HUES64 (cell line): ENCODE data around the gene NPLOC4.

ENCODE experiments used
- H3K27ac ChIP-seq: 2 replicates; pipeline ENCODE4 v1.7.0; 2013; ENCODE audit warnings: low read depth, low read length, inconsistent platforms
- H3K27me3 ChIP-seq: 2 replicates; pipeline ENCODE4 v1.6.1; 2013; ENCODE audit warnings: mild to moderate bottlenecking, low read length; ENCODE audit not compliant: insufficient read depth
- H3K36me3 ChIP-seq: 2 replicates; pipeline ENCODE4 v1.6.1; 2013; ENCODE audit warnings: mild to moderate bottlenecking, low read length; ENCODE audit not compliant: insufficient read depth
- H3K4me1 ChIP-seq: 2 replicates; pipeline ENCODE4 v1.6.1; 2013; ENCODE audit warnings: mild to moderate bottlenecking, low read length, moderate library complexity; ENCODE audit not compliant: insufficient read depth
- H3K4me3 ChIP-seq: 2 replicates; pipeline ENCODE4 v1.5.1; 2013; ENCODE audit warnings: mild to moderate bottlenecking, low read length, moderate library complexity
- H3K9ac ChIP-seq: 2 replicates; pipeline ENCODE4 v1.6.1; 2013; ENCODE audit warnings: mild to moderate bottlenecking, low read depth, low read length
- H3K9me3 ChIP-seq: 2 replicates; pipeline ENCODE4 v1.6.1; 2013; ENCODE audit warnings: low read depth, low read length; ENCODE audit not compliant: insufficient read depth
- WGBS: fragments of 150-250, 120-280 bp; methylation state at CpG from one replicate; pipeline ENCODE4 v1.1.7; 2013; ENCODE audit warnings: missing lambda C conversion rate; 5-methylcytosine and 5-hydroxymethylcytosine counted together

NPLOC4 gene

DNA sequence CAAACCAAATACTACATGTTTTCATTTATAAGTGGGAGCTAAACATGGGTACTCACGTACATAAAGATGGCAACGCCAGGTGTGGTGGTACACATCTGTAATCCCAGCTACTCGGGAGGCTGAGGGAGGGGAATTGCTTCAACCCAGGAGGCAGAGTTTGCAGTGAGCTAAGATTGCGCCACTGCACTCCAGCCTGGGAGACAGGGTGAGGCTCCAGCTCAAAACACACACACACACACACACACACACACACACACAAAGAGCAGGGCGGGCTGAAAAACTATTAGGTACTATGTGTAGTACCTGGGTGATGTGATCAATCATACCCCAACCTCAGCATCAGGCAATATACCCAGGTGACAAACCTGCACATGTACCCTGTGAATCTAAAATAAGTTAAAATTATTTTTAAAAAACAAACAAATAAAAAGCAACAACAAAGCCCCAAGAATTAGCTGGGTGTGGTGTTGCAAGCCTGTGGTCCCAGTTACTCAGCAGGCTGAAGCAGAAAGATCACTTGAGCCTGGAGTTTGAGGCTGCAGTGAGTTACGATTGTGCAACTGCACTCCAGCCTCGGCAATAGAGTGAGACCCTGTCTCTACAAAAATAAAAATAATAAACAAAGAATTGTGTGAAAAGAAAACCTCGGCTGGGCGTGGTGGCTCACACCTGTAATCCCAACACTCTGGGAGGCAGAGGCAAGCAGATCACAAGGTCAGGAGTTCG is 72.9 kb downstream of the NPLOC4 start:
- no peak overlapping the region for H3K4me3 ChIP-seq
- no peak overlapping the region for H3K9ac ChIP-seq
- H3K27ac ChIP-seq, result no peak overlapping the region
- H3K27me3 ChIP-seq, result no peaks in the 10 kb centered on the region
- H3K4me1 ChIP-seq, result no peaks in the 10 kb centered on the region
- 94% methylated on average over 7 of the region's 10 CpGs for WGBS
- H3K9me3 ChIP-seq, result no peaks in the 10 kb centered on the region
- peaks cover 84% of the 10 kb centered on the region for H3K36me3 ChIP-seq

DNA sequence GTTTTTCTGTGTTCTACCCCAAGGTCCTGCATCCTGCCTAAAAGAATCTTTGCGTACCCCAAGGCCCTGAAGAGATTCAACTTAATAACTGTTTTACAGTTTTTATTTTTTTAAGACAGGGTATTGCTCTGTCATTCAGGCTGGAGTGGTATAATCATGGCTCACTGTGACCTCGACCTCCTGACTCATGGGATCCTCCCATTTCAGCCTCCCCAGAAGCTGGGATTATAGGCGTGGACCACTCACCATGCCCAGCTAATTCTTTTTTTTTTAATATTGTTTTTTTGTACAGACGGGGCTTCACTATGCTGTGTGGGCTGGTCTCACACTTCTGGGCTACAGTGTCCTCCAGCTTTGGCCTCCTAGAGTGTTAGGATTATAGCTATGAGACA is 75.4 kb downstream of the NPLOC4 start:
- no peaks in the 10 kb centered on the region for H3K9me3 ChIP-seq
- H3K36me3 ChIP-seq, result peaks cover 78% of the 10 kb centered on the region
- no peak overlapping the region for H3K4me3 ChIP-seq
- no peak overlapping the region for H3K9ac ChIP-seq
- 100% methylated on average over 3 of the region's 4 CpGs for WGBS
- no peak overlapping the region for H3K27ac ChIP-seq
- no peaks in the 10 kb centered on the region for H3K4me1 ChIP-seq
- no peaks in the 10 kb centered on the region for H3K27me3 ChIP-seq

DNA sequence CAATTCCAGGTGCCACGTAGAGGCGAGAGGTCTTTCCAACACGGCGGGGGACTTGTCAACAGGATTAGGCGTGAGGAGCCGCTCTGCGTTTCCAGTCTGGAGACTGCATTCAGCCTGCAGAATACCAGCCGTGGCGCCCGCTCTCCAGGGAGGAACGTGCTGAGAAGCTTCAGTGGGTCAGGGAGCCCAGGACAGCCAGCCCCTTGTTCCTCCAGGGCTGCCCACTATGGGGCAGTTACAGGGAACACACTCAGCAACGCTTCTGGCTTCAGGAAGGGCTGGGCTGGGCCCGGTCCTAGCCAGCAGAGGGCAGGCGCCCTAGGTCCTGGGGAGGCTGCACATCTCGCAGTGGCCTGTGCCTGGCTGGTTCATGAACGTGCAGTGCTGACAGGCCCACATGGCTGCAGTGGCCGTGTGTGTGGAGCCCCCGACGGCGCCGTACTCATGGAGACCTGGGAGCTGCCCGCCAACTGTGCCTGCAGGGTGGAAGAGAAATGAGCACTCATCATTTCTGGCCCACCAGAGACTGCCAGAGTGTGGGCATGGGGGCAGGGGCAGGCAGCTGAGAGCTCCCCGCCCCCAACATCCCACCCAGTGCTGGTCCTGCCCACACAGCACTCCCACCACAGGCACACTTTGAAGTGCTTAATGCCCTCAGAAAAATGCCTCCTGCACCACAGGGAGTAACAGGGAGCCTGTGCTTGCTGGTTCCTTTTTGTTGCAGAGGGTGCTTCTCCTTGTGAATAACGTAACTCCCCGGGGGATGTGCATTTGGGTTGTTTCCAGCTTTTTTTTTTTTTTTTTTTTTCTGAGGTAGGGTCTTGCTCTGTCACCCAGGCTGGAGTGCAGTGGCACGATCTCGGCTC is 77.7 kb downstream of the NPLOC4 start:
- 80% methylated on average over 27 of the region's 27 CpGs for WGBS
- Histone ChIP-seq H3K9ac (no peak overlapping the region), H3K27me3 (no peaks in the 10 kb centered on the region), H3K4me3 (no peak overlapping the region), H3K4me1 (no peaks in the 10 kb centered on the region), H3K9me3 (no peaks in the 10 kb centered on the region), H3K36me3 (peaks cover 55% of the 10 kb centered on the region), H3K27ac (no peak overlapping the region)

DNA sequence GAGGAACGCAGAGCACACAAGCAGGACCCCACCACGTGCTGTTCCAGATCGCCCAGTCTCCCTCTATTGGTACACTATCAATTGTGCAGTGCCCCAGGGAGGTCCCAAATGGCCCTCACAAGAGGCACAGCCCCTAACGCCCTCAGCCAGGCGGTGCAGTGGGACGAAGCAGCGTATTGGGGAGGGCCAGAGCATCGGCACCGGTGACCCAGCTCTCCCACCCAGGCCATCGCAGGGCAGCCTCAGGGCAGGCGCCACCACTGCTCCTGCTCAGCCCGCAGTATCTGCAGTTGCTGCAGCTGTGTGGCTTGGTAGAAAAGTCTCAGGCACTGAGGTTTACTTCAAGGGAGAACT is 78.8 kb downstream of the NPLOC4 start:
- no peak overlapping the region for H3K9ac ChIP-seq
- WGBS, result 96% methylated on average over 12 of the region's 12 CpGs
- no peak overlapping the region for H3K4me3 ChIP-seq
- H3K4me1 ChIP-seq, result peaks cover 7% of the 10 kb centered on the region; the same call in 1 of the 2 replicates
- no peaks in the 10 kb centered on the region for H3K27me3 ChIP-seq
- no peaks in the 10 kb centered on the region for H3K9me3 ChIP-seq
- peaks cover 44% of the 10 kb centered on the region for H3K36me3 ChIP-seq
- H3K27ac ChIP-seq, result no peak overlapping the region

DNA sequence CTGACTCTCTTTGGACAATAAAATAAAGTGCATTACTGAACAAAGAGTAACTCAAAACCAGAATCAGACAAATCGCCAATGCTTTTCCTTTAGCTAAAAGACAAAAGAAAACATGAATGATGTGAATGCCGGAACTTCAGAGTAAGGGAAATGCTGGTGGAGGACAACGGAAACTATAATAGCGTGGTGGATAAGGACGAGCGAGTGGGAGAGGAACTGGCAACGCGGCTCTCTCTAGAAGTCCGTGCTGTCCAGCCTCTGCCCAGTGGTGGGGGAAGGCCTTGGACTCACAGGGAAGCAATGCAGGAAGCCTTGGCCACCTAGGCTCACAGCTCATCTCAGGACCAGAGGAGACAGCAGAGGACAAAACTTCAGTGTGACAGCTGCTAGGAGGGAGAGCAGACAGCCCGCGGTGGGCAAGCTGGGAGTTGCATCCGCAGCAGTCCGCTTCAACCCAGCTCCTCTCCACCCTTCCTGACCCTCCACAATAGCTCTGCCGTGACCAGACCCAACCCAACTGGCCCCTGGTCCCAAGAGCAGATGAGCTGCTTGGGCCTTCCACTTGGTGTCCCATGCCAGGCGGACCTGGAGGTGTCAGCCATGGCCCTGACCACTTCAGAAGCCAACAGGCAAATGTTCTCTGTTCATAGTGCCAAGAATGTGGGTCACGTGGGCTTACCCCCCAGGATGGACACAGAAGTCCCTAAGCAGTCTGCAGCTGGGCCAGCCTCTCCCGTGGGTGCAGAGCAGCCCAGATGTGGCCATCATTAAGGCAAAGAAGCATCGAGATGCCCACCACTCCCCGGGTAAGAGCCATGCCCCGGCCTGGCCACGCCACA is 79.4 kb downstream of the NPLOC4 start:
- 95% methylated on average over 21 of the region's 21 CpGs for WGBS
- Histone ChIP-seq H3K9me3 (no peaks in the 10 kb centered on the region), H3K27me3 (no peaks in the 10 kb centered on the region), H3K4me3 (no peak overlapping the region), H3K9ac (no peak overlapping the region), H3K27ac (no peak overlapping the region), H3K36me3 (peaks cover 39% of the 10 kb centered on the region), H3K4me1 (peaks cover 7% of the 10 kb centered on the region; the same call in 1 of the 2 replicates)

DNA sequence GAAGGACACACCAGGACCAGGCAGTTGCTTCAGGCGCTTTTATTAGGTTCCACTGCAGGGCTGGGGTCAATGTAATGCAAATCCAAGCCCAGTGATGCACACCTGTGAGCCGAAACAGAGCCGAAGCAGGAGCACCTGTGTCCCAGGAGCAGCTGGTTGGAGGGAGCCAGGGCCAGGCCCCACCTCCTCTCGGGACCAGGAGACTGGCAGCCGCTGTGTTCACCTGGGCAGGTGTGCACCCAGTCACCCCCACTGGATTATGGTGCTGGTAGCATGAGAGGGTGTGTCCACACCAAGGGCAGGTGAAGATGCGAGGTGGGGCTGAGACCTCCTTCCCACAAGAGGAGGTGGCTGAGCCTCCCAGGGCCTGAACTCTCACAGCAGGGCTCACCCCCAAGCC is 80.0 kb downstream of the NPLOC4 start:
- H3K36me3 ChIP-seq, result peaks cover 34% of the 10 kb centered on the region
- peaks cover 7% of the 10 kb centered on the region; the same call in 1 of the 2 replicates for H3K4me1 ChIP-seq
- WGBS, result 96% methylated on average over 6 of the region's 6 CpGs
- H3K27ac ChIP-seq, result no peak overlapping the region
- no peak overlapping the region for H3K4me3 ChIP-seq
- H3K9ac ChIP-seq, result no peak overlapping the region
- H3K27me3 ChIP-seq, result no peaks in the 10 kb centered on the region
- no peaks in the 10 kb centered on the region for H3K9me3 ChIP-seq

DNA sequence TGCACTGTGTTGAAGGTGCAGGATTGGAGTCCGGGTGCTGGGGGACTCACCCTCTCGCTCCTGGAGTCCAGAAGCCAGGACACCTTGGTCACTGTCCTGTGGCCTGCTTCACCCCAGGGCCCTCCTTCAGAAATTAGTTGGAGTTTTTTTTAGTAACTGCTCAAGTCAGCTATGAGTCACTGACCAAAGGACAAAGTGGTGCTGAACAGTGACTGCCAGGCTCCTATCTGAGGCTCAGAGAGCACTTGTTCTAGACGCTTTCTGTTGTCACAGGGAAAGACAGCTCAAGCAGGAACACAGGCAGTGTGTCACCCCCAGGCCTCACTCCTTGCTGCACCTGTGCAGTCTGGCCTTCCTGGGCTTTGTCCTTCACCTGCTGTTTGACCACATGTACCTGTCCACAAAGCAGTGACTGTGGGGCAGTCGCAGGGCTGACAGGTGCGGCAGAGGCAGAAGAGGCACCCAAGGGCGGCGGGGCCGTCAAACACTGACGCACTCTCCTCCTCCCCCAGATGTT is 80.7 kb downstream of the NPLOC4 start:
- Histone ChIP-seq H3K27me3 (no peaks in the 10 kb centered on the region), H3K36me3 (peaks cover 28% of the 10 kb centered on the region), H3K9me3 (no peaks in the 10 kb centered on the region), H3K27ac (no peak overlapping the region), H3K4me1 (peaks cover 7% of the 10 kb centered on the region; the same call in 1 of the 2 replicates), H3K4me3 (no peak overlapping the region), H3K9ac (no peak overlapping the region)
- WGBS, result 94% methylated on average over 9 of the region's 9 CpGs

DNA sequence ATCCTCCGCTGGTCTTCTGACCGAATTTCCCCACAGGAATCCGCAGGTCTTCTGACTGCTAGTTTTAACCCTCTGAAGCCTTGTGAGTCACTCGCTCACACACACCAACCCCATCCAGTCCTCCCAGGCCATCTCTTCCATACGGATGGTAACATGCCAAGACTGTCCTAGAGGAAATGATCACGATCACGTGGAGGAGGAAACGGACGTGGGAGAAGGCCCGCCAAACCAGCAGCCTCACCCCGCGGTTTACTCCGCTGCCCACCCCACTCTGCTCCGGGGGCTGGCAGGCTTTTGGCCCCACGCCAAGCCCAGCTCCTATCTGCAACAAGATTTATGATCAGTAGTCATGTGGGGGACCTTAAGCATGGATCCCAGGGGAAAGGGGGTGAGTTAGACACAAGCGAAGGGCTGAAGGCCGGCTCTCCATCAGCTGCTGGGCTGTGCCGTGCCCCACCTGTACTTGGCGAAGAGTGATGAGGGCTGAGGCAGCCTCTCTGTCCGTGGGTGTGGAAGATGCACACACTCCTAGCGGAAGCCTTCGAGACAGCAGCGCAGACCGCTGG is 83.2 kb downstream of the NPLOC4 start:
- Histone ChIP-seq H3K9me3 (no peaks in the 10 kb centered on the region), H3K27ac (peak overlapping the region; percentile 81; the same call in 1 of the 2 replicates), H3K4me1 (peaks cover 7% of the 10 kb centered on the region; the same call in 1 of the 2 replicates), H3K27me3 (no peaks in the 10 kb centered on the region), H3K9ac (peak overlapping the region; percentile 61), H3K36me3 (peaks cover 34% of the 10 kb centered on the region), H3K4me3 (peak overlapping the region; percentile 98)
- 66% methylated on average over 24 of the region's 24 CpGs for WGBS

DNA sequence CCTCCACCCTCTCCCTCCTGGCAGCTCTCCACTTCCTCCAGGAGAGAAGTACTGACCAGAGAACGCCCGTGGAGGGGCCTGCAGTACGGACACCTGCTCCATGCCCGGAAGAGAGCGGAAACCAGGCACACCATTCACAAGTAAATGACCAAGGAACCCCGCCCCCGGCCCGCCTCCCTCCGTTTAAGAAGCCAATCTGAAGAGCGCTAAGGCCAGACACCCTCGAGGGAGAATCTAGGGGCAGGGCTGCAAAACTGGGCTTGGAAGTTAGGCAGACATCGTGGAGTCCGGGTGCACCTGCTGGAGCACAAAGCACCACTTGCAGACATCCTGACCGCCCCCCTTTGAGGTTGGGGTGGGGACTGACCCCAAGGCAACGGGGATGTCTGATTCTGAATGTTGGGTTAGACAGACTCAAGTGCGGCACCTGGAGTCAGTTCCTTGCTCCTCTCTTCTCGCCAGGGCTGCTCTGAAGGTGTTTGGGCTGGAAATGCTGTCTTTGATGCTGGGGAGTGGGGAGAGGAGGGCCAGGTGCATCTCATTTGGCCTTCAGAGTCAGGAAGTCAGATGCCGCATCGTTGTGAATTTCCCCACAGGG is 83.8 kb downstream of the NPLOC4 start:
- peak overlapping the region; percentile 98 for H3K4me3 ChIP-seq
- no peaks in the 10 kb centered on the region for H3K27me3 ChIP-seq
- H3K9ac ChIP-seq, result peak overlapping the region; percentile 82
- peaks cover 33% of the 10 kb centered on the region for H3K36me3 ChIP-seq
- H3K27ac ChIP-seq, result peak overlapping the region; percentile 81
- 2% methylated on average over 18 of the region's 19 CpGs for WGBS
- no peaks in the 10 kb centered on the region for H3K9me3 ChIP-seq
- peaks cover 7% of the 10 kb centered on the region; the same call in 1 of the 2 replicates for H3K4me1 ChIP-seq
